GM12875 (cell line): Measurements from ENCODE around the gene ING5.
"Not testable (repeated sequence)": the region's sequence is repeated elsewhere in the genome, so short reads cannot be mapped to it uniquely, and the experiment has no call there.

ENCODE experiments used
- H3K4me3 ChIP-seq: one replicate; pipeline ENCODE4 v1.5.1; 2011; ENCODE audit warnings: low read depth, low read length, control low read depth
- CTCF ChIP-seq: IDR thresholded peaks from 2 replicates; pipeline ENCODE4 v1.5.1; 2011; ENCODE audit warnings: low read depth, mild to moderate bottlenecking, control low read depth, inconsistent platforms, low read length, moderate library complexity, borderline replicate concordance; ENCODE audit not compliant: insufficient read depth

Gene ING5

GRCh38 chr2:241752253-241752652, 50.4 kb downstream of the ING5 start:
- H3K4me3 ChIP-seq: no peak overlapping the region
- TF ChIP-seq CTCF: no peak

GRCh38 chr2:241752689-241753276, 50.9 kb downstream of the ING5 start:
- no peak overlapping the region for H3K4me3 ChIP-seq

GRCh38 chr2:241753493-241753892, 51.7 kb downstream of the ING5 start:
- TF ChIP-seq CTCF: no peak
- no peak overlapping the region for H3K4me3 ChIP-seq

More at GRCh38 chr2:241752689-241753276, 50.9 kb downstream of the ING5 start:
- TF ChIP-seq CTCF: no peak

GRCh38 chr2:241754042-241754441, 52.2 kb downstream of the ING5 start:
- TF ChIP-seq CTCF: no peak

GRCh38 chr2:241755166-241755565, 53.3 kb downstream of the ING5 start:
- no peak for TF ChIP-seq CTCF
- no peak overlapping the region for H3K4me3 ChIP-seq

More at GRCh38 chr2:241754042-241754441, 52.2 kb downstream of the ING5 start:
- H3K4me3 ChIP-seq: no peak overlapping the region

- TF ChIP-seq CTCF: no peak
- H3K4me3 ChIP-seq: no peak overlapping the region
These were observed 53.9 kb downstream of the ING5 start for GRCh38 chr2:241755777-241756176.

- TF ChIP-seq CTCF: no peak
- no peak overlapping the region for H3K4me3 ChIP-seq
These were observed 57.4 kb downstream of the ING5 start for GRCh38 chr2:241759067-241759807.

GRCh38 chr2:241759893-241760292, 58.1 kb downstream of the ING5 start:
- H3K4me3 ChIP-seq: not testable (repeated sequence)
